Neural progenitor cell (in vitro differentiated cells): ENCODE measurements around the gene SFMBT2.
A peak's percentile ranks its signal among the peaks of the same experiment; 100 is the strongest.

Experiments
- EZH2 ChIP-seq: fragments of 200-600 bp; sonication (generic); IDR thresholded peaks from 2 replicates; pipeline ENCODE4 v1.6.1; 2017; ENCODE audit warnings: antibody characterized with exemption, mild to moderate bottlenecking, moderate library complexity
- EZH2phosphoT487 ChIP-seq: fragments of 200-600 bp; sonication (generic); IDR thresholded peaks from 2 replicates; pipeline ENCODE4 v1.6.1; 2017; ENCODE audit warnings: antibody characterized with exemption
- TF ChIP-seq, protein P1 (sequence below): fragments of 200-600 bp; sonication (generic); IDR thresholded peaks from 2 replicates; pipeline ENCODE4 v1.5.1; 2017; ENCODE audit warnings: antibody characterized with exemption, mild to moderate bottlenecking

DNA sequence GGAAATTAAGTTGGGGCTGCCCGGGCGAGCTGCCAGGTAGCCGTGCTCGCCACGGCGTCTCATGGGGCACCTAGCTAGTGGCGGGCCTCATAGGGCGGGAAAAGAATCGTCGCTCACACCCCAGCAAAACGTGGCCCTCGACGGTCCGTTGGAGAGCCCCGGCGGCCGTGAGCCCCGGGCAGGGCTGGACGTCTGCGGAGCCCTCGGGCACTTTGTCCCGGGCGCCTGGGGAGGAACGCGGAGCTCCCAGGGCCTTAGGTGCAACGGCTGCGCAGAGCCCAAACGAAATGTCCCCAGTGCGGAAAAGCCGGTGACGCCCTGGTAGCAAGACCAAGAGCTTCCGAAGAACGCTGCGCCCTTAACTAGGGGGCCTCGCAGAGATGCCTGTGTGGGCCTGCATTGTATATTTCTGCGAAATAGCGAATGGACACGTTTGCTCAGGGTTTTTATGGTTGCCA, 866 bp upstream of the SFMBT2 start:
- TF ChIP-seq, protein P1, sequence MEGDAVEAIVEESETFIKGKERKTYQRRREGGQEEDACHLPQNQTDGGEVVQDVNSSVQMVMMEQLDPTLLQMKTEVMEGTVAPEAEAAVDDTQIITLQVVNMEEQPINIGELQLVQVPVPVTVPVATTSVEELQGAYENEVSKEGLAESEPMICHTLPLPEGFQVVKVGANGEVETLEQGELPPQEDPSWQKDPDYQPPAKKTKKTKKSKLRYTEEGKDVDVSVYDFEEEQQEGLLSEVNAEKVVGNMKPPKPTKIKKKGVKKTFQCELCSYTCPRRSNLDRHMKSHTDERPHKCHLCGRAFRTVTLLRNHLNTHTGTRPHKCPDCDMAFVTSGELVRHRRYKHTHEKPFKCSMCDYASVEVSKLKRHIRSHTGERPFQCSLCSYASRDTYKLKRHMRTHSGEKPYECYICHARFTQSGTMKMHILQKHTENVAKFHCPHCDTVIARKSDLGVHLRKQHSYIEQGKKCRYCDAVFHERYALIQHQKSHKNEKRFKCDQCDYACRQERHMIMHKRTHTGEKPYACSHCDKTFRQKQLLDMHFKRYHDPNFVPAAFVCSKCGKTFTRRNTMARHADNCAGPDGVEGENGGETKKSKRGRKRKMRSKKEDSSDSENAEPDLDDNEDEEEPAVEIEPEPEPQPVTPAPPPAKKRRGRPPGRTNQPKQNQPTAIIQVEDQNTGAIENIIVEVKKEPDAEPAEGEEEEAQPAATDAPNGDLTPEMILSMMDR, result no peak
- peak; percentile 13 for TF ChIP-seq EZH2
- TF ChIP-seq EZH2phosphoT487, result peak; percentile 69
